ENCODE results near the gene SMARCB1.

DNA sequence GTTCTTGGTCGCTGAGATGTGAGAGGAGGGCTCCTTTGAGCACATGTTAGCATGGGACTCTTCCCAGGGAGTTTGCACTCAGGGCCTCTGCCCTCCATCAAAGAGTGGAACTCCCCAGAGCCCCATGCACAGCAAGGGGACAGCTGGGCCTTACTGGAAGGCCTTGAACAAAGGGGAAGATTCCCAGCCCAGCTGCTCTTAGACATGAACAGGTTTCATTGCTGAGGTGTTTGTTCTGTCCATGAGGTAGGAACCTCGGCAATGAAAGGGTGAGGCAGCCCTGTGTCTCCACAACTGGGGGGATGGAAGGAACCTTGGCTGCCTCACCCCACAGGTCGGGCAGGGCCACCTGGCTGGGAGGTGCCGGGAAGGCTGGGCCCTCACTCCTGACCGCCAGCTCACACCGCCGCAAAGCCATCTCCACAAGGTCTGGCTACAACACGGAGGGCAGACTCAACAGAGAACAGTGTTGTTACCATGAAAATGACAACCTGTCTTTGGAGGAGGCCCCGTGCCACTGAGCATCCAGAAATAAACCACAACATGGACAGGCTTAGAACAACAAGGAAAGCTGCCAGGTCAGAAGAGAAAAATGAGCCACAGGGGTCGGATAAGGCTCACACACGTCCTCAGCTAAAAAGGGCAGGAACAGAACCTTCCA lies 48.8 kb downstream of the SMARCB1 start:
- TF ChIP-seq, protein P1, sequence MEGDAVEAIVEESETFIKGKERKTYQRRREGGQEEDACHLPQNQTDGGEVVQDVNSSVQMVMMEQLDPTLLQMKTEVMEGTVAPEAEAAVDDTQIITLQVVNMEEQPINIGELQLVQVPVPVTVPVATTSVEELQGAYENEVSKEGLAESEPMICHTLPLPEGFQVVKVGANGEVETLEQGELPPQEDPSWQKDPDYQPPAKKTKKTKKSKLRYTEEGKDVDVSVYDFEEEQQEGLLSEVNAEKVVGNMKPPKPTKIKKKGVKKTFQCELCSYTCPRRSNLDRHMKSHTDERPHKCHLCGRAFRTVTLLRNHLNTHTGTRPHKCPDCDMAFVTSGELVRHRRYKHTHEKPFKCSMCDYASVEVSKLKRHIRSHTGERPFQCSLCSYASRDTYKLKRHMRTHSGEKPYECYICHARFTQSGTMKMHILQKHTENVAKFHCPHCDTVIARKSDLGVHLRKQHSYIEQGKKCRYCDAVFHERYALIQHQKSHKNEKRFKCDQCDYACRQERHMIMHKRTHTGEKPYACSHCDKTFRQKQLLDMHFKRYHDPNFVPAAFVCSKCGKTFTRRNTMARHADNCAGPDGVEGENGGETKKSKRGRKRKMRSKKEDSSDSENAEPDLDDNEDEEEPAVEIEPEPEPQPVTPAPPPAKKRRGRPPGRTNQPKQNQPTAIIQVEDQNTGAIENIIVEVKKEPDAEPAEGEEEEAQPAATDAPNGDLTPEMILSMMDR (IDR thresholded peaks at IDR 0.05) = no peak
- no peak for TF ChIP-seq EP300 (IDR thresholded peaks at IDR 0.05)

Data from tibial nerve (tissue), 4 donors.